GM12872 (cell line): ENCODE results near the gene GLRX.
A peak's percentile ranks its signal among the peaks of the same experiment; 100 is the strongest.

Source experiments
- CTCF ChIP-seq: IDR thresholded peaks from 3 replicates; pipeline ENCODE4 v1.5.1; 2011; ENCODE audit warnings: low read depth, mild to moderate bottlenecking, low read length, moderate library complexity; ENCODE audit not compliant: insufficient read depth

GLRX gene

DNA sequence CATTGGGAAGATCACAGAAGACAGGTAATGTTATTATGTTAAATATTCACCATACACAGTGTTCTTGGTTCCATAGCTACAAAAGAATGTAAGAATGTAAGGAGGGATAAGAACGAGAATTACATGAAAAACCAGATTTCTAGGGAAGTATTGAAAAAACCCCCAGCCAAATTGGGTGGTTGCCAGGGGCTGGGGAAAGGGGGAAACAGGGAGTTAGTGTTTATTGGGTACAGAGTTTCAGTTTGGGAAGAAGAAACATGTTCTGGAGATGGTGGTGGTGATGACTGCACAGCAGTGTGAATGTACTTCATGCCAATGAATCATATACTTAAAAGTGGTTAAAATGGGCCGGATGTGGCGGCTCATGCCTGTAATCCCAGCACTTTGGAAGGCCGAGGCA, 40.3 kb downstream of the GLRX start:
- no peak for TF ChIP-seq CTCF

DNA sequence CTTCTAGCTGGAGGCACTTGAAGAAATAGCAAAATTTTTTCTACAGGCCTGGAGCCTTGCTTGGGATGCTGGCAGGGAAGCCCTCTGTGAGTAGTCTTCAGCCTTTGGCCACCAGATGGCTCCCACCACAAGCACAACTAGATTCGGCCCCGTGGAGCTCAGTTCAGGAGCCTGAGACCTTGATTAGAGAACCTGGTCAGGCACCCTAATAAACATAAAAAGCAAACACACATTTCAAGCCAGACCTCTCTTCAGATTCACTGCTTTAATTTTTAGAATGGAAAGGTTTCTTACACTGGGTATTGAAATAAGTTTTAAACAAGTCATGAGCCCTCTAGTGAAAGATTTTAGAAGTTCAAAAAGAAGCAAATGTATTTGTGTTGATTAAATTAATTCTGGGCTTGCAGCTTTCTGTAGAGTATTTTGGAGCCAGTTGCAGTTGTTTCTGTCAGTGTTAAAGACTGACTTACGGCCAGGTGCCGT, 41.4 kb downstream of the GLRX start:
- peak; percentile 85 for TF ChIP-seq CTCF

GRCh38 chr5:95780597-95780996, 41.9 kb downstream of the GLRX start:
- TF ChIP-seq CTCF, result no peak

GRCh38 chr5:95779611-95780010, 42.9 kb downstream of the GLRX start:
- TF ChIP-seq CTCF, result no peak

- TF ChIP-seq CTCF, result no peak
Measured at GRCh38 chr5:95778713-95779436, 43.7 kb downstream of the GLRX start.

- no peak for TF ChIP-seq CTCF
Measured at GRCh38 chr5:95777441-95777840, 45.1 kb downstream of the GLRX start.

DNA sequence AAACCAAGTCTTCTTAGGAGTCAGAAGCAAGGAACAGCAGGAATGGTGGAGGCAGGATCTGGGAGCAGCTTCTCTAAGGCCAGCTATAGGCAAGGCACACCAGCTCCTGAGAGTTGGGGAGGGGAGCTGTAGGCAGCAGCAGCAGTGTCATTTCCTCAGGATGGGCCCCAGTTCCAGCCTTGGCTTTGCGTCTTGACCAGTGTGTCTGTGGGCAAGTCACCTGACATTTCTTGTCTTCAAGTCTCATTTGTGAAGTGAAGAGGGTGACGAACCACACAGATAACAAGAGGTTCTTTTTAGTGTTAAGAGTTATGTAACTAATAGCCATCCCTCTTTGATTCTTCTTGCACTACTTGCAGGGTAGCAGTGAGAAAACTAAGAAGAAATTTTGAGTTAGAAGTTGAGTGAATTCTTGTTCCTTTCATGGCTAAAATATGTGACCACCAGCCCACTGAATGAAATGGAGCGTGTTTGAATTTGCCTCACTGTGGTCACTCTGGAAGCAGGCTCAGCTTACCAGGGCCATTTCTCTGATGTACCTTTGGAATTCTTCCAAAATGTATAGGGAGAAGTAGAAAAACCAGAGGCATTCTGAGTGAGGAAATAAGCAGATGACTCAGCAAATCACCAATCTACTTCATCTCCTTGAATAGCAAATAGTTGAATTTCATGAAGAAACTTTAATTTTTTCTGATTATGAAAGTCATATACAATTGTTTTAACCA, 49.0 kb downstream of the GLRX start:
- no peak for TF ChIP-seq CTCF
